DOHH2 (cell line): ENCODE measurements around the gene GPX1.

ENCODE experiments used
- H3F3A ChIP-seq: fragments of 200-600 bp; sonication (generic), shearing (Covaris generic); 2 replicates; pipeline ENCODE4 v1.6.0; 2016; ENCODE audit warnings: antibody characterized with exemption, mild to moderate bottlenecking; ENCODE audit not compliant: control insufficient read depth, insufficient read depth
- H3K27ac ChIP-seq: fragments of 200-600 bp; sonication (generic); 2 replicates; pipeline ENCODE4 v1.5.1; 2014; ENCODE audit warnings: low read depth, mild to moderate bottlenecking, low read length, moderate library complexity
- H3K27me3 ChIP-seq: fragments of 200-600 bp; sonication (generic); 2 replicates; pipeline ENCODE4 v1.6.1; 2014; ENCODE audit warnings: mild to moderate bottlenecking, low read length, mixed read lengths; ENCODE audit not compliant: control insufficient read depth
- H3K36me3 ChIP-seq: fragments of 200-600 bp; sonication (generic); 2 replicates; pipeline ENCODE4 v1.6.1; 2014; ENCODE audit warnings: mild to moderate bottlenecking, low read length, moderate library complexity, mixed read lengths; ENCODE audit not compliant: control insufficient read depth
- H3K4me1 ChIP-seq: fragments of 200-600 bp; sonication (generic); 2 replicates; pipeline ENCODE4 v1.6.1; 2014; ENCODE audit warnings: mild to moderate bottlenecking, low read length, mixed read lengths; ENCODE audit not compliant: control insufficient read depth
- H3K4me2 ChIP-seq: fragments of 200-600 bp; sonication (generic); 2 replicates; pipeline ENCODE4 v1.6.0; 2014; ENCODE audit warnings: mild to moderate bottlenecking, low read length, moderate library complexity
- H3K4me3 ChIP-seq: fragments of 200-600 bp; sonication (generic); 2 replicates; pipeline ENCODE4 v1.5.1; 2014; ENCODE audit warnings: mild to moderate bottlenecking, low read length, mixed read lengths
- H3K79me2 ChIP-seq: fragments of 200-600 bp; sonication (generic); 2 replicates; pipeline ENCODE4 v1.6.1; 2014; ENCODE audit warnings: mild to moderate bottlenecking, low read length, mixed read lengths; ENCODE audit not compliant: control insufficient read depth
- H3K9me2 ChIP-seq: fragments of 200-600 bp; sonication (generic); replicated peaks from 2 replicates; pipeline ENCODE4 v1.6.1; 2014; ENCODE audit warnings: mild to moderate bottlenecking, low read length, mixed read lengths; ENCODE audit not compliant: control insufficient read depth
- H3K9me3 ChIP-seq: fragments of 200-600 bp; sonication (generic); 2 replicates; pipeline ENCODE4 v1.6.1; 2014; ENCODE audit warnings: antibody characterized with exemption, low read length, mixed read lengths; ENCODE audit not compliant: control insufficient read depth, insufficient read depth
- H4K20me1 ChIP-seq: fragments of 200-600 bp; sonication (generic); 2 replicates; pipeline ENCODE4 v1.6.0; 2014; ENCODE audit warnings: low read depth, mild to moderate bottlenecking, antibody characterized with exemption, low read length, moderate library complexity; ENCODE audit not compliant: control insufficient read depth, insufficient read depth
- EZH2phosphoT487 ChIP-seq: fragments of 200-600 bp; sonication (generic); IDR thresholded peaks from 2 replicates; pipeline ENCODE4 v1.6.1; 2017; ENCODE audit warnings: borderline replicate concordance, mild to moderate bottlenecking, antibody characterized with exemption, low read length, moderate library complexity, mixed read lengths
- TF ChIP-seq, protein P1 (sequence below): fragments of 200-600 bp; sonication (generic); IDR thresholded peaks from one replicate; pipeline ENCODE4 v1.5.1; 2014; ENCODE audit warnings: antibody characterized with exemption, mild to moderate bottlenecking, low read depth, low read length; ENCODE audit not compliant: poor library complexity, severe bottlenecking

GPX1 gene

DNA sequence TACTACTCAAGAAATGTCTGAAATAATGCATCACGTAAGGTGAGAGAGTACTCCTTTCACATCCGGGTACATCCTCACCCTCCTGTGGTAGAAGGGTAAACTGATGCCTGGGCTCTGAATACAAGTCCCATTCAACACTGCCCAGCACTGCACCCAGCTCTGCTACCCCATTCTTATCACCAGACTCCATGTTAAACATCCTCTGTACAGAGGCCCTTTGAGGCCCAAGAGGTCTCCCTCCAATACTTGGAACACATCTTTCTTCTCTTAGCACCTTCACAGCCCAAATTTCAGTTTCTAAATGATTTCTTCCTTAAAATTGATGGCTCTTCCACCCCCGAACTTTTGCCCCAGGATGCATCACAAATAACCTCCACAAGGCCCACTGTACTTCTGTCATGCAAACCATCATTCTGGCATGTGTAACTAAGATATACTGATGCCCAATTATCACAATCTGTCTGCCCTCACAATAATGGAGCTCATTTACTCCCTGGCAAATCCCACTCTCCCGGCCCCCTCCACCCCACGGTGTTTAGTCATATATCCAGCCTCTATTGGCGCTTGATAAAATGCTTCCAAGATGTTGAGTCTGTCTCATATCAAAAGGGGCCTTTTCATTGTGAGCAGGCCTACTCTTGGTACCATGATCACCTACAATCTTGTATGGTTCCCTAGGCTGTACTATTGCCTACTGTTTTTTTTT lies 12.6 kb upstream of the GPX1 start:
- no peaks in the 10 kb centered on the region for H3K9me2 ChIP-seq
- H3K79me2 ChIP-seq, result peaks cover 87% of the 10 kb centered on the region
- H3K4me2 ChIP-seq, result no peak overlapping the region
- H3K36me3 ChIP-seq, result peaks cover 80% of the 10 kb centered on the region
- TF ChIP-seq, protein P1, sequence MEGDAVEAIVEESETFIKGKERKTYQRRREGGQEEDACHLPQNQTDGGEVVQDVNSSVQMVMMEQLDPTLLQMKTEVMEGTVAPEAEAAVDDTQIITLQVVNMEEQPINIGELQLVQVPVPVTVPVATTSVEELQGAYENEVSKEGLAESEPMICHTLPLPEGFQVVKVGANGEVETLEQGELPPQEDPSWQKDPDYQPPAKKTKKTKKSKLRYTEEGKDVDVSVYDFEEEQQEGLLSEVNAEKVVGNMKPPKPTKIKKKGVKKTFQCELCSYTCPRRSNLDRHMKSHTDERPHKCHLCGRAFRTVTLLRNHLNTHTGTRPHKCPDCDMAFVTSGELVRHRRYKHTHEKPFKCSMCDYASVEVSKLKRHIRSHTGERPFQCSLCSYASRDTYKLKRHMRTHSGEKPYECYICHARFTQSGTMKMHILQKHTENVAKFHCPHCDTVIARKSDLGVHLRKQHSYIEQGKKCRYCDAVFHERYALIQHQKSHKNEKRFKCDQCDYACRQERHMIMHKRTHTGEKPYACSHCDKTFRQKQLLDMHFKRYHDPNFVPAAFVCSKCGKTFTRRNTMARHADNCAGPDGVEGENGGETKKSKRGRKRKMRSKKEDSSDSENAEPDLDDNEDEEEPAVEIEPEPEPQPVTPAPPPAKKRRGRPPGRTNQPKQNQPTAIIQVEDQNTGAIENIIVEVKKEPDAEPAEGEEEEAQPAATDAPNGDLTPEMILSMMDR, result no peak
- no peak for TF ChIP-seq EZH2phosphoT487
- H3K27ac ChIP-seq, result no peak overlapping the region
- H3K4me3 ChIP-seq, result no peak overlapping the region
- no peaks in the 10 kb centered on the region for H3K4me1 ChIP-seq
- H3K27me3 ChIP-seq, result no peaks in the 10 kb centered on the region
- 0 out of 2 replicates have a peak, but pooled peaks cover 3% of the 10 kb centered on the region for H3F3A ChIP-seq
- H4K20me1 ChIP-seq, result no peaks in the 10 kb centered on the region; the same call in 1 of the 2 replicates
- no peaks in the 10 kb centered on the region for H3K9me3 ChIP-seq

DNA sequence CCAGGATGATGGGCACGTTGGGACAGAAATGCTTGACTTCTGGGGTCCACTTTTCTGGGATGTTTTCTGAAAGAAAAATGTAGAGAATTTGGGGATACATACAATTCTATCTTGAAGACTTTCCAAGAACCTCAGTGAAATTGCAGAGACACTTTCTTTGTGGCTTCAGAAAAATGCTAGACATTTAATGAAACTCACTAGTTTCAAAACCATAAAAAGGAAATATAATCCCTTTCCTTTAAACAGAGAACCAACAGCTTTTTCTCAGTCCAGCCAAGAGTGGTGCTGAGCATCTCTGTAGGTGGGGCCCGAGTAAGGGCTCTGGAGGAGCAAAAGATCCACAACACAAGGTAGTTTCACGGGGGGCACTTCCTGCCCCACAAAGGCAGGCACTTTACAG lies 4.4 kb upstream of the GPX1 start:
- no peaks in the 10 kb centered on the region for H3K9me3 ChIP-seq
- no peaks in the 10 kb centered on the region for H3K9me2 ChIP-seq
- H3K79me2 ChIP-seq, result peaks cover 31% of the 10 kb centered on the region
- H3K4me2 ChIP-seq, result no peak overlapping the region
- peaks cover 81% of the 10 kb centered on the region for H3K36me3 ChIP-seq
- no peaks in the 10 kb centered on the region for H3K27me3 ChIP-seq
- peaks cover 29% of the 10 kb centered on the region for H3F3A ChIP-seq
- peaks cover 19% of the 10 kb centered on the region for H3K4me1 ChIP-seq
- no peak overlapping the region for H3K4me3 ChIP-seq
- TF ChIP-seq, protein P1, result no peak
- 0 out of 2 replicates have a peak, but pooled peaks cover 2% of the 10 kb centered on the region for H4K20me1 ChIP-seq
- H3K27ac ChIP-seq, result no peak overlapping the region

DNA sequence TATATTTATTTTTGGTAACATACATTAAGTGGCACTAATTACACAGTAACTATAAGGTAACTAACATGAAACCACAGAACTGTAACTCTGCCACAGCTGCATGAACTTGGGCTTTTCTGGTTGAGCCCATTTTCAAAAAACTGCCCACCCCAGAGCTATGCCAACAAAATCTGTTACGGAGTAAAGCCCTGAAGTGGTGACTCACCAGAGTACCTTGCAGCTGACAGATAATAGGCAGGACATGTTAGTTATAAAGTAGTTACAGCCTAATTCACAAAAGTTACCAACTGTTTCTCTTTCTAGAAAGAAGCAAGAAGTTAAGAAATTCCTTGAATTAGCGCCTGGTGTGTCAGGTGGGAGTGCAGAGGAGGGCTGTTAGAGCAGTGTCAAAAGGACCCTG lies 1.5 kb upstream of the GPX1 start:
- H3K4me3 ChIP-seq, result no peak overlapping the region
- H3K9me3 ChIP-seq, result no peaks in the 10 kb centered on the region
- no peak for TF ChIP-seq EZH2phosphoT487
- TF ChIP-seq, protein P1, result no peak
- 0 out of 2 replicates have a peak, but pooled peaks cover 2% of the 10 kb centered on the region for H4K20me1 ChIP-seq
- H3K27ac ChIP-seq, result peak overlapping the region; percentile 66
- peaks cover 31% of the 10 kb centered on the region for H3K4me1 ChIP-seq
- peaks cover 72% of the 10 kb centered on the region for H3K36me3 ChIP-seq
- H3K9me2 ChIP-seq, result no peaks in the 10 kb centered on the region
- peak overlapping the region; percentile 94 for H3K4me2 ChIP-seq
- peaks cover 31% of the 10 kb centered on the region for H3F3A ChIP-seq
- H3K79me2 ChIP-seq, result peaks cover 27% of the 10 kb centered on the region
- no peaks in the 10 kb centered on the region for H3K27me3 ChIP-seq
